IMR-90 (cell line): Measurements from ENCODE around the gene DUS2.

Experiments used
- BHLHE40 ChIP-seq: fragments of 150-350 bp; IDR thresholded peaks from 2 replicates; pipeline ENCODE4 v1.6.1; 2016; ENCODE audit warnings: mild to moderate bottlenecking, low read depth, low read length
- MAZ ChIP-seq: IDR thresholded peaks from 2 replicates; pipeline ENCODE4 v1.6.1; 2012; ENCODE audit warnings: low read depth, mild to moderate bottlenecking, low read length, improper control_type of control experiment, moderate library complexity, borderline replicate concordance
- MXI1 ChIP-seq: IDR thresholded peaks from 2 replicates; pipeline ENCODE4 v1.6.1; 2012; ENCODE audit warnings: low read depth, mild to moderate bottlenecking, low read length, moderate library complexity, borderline replicate concordance
- POLR2A ChIP-seq: IDR thresholded peaks from 2 replicates; pipeline ENCODE4 v1.6.1; 2012; ENCODE audit warnings: mild to moderate bottlenecking, low read depth, low read length
- RAD21 ChIP-seq: IDR thresholded peaks from 2 replicates; pipeline ENCODE4 v1.6.1; 2012; ENCODE audit warnings: low read length, improper control_type of control experiment
- RCOR1 ChIP-seq: IDR thresholded peaks from 2 replicates; pipeline ENCODE4 v1.6.1; 2012; ENCODE audit warnings: mild to moderate bottlenecking, low read length, improper control_type of control experiment; ENCODE audit not compliant: insufficient replicate concordance
- RFX5 ChIP-seq: IDR thresholded peaks from 2 replicates; pipeline ENCODE4 v1.8.0; 2012; ENCODE audit warnings: low read depth, mild to moderate bottlenecking, low read length, moderate library complexity
- TF ChIP-seq, protein P1 (sequence below): conservative IDR thresholded peaks from 2 replicates; pipeline ENCODE4 v1.5.1; 2012; ENCODE audit warnings: mild to moderate bottlenecking, low read depth, low read length, improper control_type of control experiment
- TF ChIP-seq, protein P2 (sequence below): fragments of 150-350 bp; IDR thresholded peaks from 2 replicates; pipeline ENCODE4 v1.6.1; 2016; ENCODE audit warnings: low read depth, mild to moderate bottlenecking, low read length, moderate library complexity, borderline replicate concordance

DNA sequence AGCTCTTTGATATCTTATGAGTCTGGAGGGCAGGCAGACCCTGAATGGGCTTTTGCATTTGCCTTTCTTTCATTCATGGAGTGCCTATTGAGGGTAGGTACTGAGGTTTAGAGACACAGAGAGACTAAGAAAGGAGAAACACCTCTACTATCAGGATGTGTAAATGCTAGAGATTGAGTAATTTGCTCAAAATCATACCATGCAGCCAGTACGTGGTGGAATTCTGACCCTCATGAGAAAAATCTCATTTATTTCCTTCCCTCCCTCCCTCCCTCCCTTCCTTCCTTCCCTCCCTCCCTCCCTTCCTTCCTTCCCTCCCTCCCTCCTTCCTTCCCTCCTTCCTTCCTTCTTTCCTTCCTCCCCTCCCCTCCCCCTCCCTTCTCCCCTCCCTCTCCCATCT is 43.7 kb downstream of the DUS2 start:
- TF ChIP-seq, protein P1, sequence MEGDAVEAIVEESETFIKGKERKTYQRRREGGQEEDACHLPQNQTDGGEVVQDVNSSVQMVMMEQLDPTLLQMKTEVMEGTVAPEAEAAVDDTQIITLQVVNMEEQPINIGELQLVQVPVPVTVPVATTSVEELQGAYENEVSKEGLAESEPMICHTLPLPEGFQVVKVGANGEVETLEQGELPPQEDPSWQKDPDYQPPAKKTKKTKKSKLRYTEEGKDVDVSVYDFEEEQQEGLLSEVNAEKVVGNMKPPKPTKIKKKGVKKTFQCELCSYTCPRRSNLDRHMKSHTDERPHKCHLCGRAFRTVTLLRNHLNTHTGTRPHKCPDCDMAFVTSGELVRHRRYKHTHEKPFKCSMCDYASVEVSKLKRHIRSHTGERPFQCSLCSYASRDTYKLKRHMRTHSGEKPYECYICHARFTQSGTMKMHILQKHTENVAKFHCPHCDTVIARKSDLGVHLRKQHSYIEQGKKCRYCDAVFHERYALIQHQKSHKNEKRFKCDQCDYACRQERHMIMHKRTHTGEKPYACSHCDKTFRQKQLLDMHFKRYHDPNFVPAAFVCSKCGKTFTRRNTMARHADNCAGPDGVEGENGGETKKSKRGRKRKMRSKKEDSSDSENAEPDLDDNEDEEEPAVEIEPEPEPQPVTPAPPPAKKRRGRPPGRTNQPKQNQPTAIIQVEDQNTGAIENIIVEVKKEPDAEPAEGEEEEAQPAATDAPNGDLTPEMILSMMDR: no peak
- no peak for TF ChIP-seq RCOR1
- no peak for TF ChIP-seq RAD21
- TF ChIP-seq BHLHE40: no peak
- TF ChIP-seq, protein P2, sequence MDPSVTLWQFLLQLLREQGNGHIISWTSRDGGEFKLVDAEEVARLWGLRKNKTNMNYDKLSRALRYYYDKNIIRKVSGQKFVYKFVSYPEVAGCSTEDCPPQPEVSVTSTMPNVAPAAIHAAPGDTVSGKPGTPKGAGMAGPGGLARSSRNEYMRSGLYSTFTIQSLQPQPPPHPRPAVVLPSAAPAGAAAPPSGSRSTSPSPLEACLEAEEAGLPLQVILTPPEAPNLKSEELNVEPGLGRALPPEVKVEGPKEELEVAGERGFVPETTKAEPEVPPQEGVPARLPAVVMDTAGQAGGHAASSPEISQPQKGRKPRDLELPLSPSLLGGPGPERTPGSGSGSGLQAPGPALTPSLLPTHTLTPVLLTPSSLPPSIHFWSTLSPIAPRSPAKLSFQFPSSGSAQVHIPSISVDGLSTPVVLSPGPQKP: no peak
- TF ChIP-seq RFX5: no peak
- no peak for TF ChIP-seq POLR2A
- TF ChIP-seq MAZ: no peak
- no peak for TF ChIP-seq MXI1
